HEK293 (cell line): Measurements from ENCODE around the gene TTC23.

Experiments used
- HIC1 ChIP-seq: fragments of 450-650 bp; formaldehyde crosslinking; IDR thresholded peaks from 2 replicates; pipeline ENCODE4 v1.5.1; 2016; ENCODE audit warnings: missing biosample characterization, missing genetic modification characterization
- SETDB1 ChIP-seq: IDR thresholded peaks from one replicate; pipeline ENCODE4 v1.6.1; 2017; ENCODE audit warnings: mild to moderate bottlenecking, low read length, moderate library complexity, mixed read lengths; ENCODE audit not compliant: insufficient read length
- SP3 ChIP-seq: fragments of 450-650 bp; formaldehyde crosslinking; IDR thresholded peaks from 2 replicates; pipeline ENCODE4 v1.5.1; 2016; ENCODE audit warnings: missing biosample characterization, missing genetic modification characterization
- TSHZ1 ChIP-seq: fragments of 450-650 bp; formaldehyde crosslinking; IDR thresholded peaks from 2 replicates; pipeline ENCODE4 v1.5.1; 2016; ENCODE audit warnings: missing biosample characterization, missing genetic modification characterization, borderline replicate concordance
- ZFP37 ChIP-seq: fragments of 450-650 bp; formaldehyde crosslinking; IDR thresholded peaks from 2 replicates; pipeline ENCODE4 v1.5.1; 2016; ENCODE audit warnings: missing biosample characterization, missing genetic modification characterization
- ZFP69B ChIP-seq: fragments of 450-650 bp; formaldehyde crosslinking; IDR thresholded peaks from 2 replicates; pipeline ENCODE4 v1.5.1; 2016; ENCODE audit warnings: missing biosample characterization, missing genetic modification characterization
- ZNF121 ChIP-seq: fragments of 450-650 bp; formaldehyde crosslinking; IDR thresholded peaks from 2 replicates; pipeline ENCODE4 v1.5.1; 2016; ENCODE audit warnings: missing biosample characterization, missing genetic modification characterization
- ZNF16 ChIP-seq: fragments of 450-650 bp; formaldehyde crosslinking; IDR thresholded peaks from 2 replicates; pipeline ENCODE4 v1.5.1; 2016; ENCODE audit warnings: low read depth, missing biosample characterization, missing genetic modification characterization
- ZNF214 ChIP-seq: fragments of 450-650 bp; formaldehyde crosslinking; IDR thresholded peaks from 2 replicates; pipeline ENCODE4 v1.5.1; 2017; ENCODE audit warnings: missing biosample characterization, mild to moderate bottlenecking, missing genetic modification characterization, borderline replicate concordance
- ZNF266 ChIP-seq: fragments of 450-650 bp; formaldehyde crosslinking; IDR thresholded peaks from 2 replicates; pipeline ENCODE4 v1.5.1; 2016; ENCODE audit warnings: missing biosample characterization, missing genetic modification characterization, low read depth
- ZNF274 ChIP-seq, 2 experiments: fragments of 200-500 bp in 1 of 2; fragments of 450-650 bp in 1 of 2; sonication (Bioruptor generic) in 1 of 2; formaldehyde crosslinking in 1 of 2; IDR thresholded peaks; 2 replicates each; pipeline versions ENCODE4 v1.5.1 to v1.6.1; 2014 to 2016; ENCODE audit warnings: borderline replicate concordance in 1 of 2, inconsistent platforms in 1 of 2, low read length in 1 of 2, missing biosample characterization in 1 of 2, missing genetic modification characterization in 1 of 2
- ZNF335 ChIP-seq: fragments of 450-650 bp; formaldehyde crosslinking; conservative IDR thresholded peaks from 2 replicates; pipeline ENCODE4 v1.5.1; 2016; ENCODE audit warnings: missing biosample characterization, missing genetic modification characterization
- ZNF341 ChIP-seq: fragments of 450-650 bp; formaldehyde crosslinking; IDR thresholded peaks from 2 replicates; pipeline ENCODE4; 2016; ENCODE audit warnings: low read depth, missing biosample characterization, missing genetic modification characterization
- ZNF449 ChIP-seq: fragments of 450-650 bp; formaldehyde crosslinking; IDR thresholded peaks from 2 replicates; pipeline ENCODE4 v1.5.1; 2017; ENCODE audit warnings: missing biosample characterization, mild to moderate bottlenecking, missing genetic modification characterization, moderate library complexity
- ZNF529 ChIP-seq: fragments of 450-650 bp; formaldehyde crosslinking; IDR thresholded peaks from 2 replicates; pipeline ENCODE4 v1.5.1; 2017; ENCODE audit warnings: missing genetic modification characterization, missing biosample characterization; ENCODE audit not compliant: insufficient replicate concordance
- ZNF530 ChIP-seq: fragments of 450-650 bp; formaldehyde crosslinking; IDR thresholded peaks from 2 replicates; pipeline ENCODE4 v1.5.1; 2016; ENCODE audit warnings: low read depth, missing biosample characterization, missing genetic modification characterization
- ZNF544 ChIP-seq: fragments of 450-650 bp; formaldehyde crosslinking; IDR thresholded peaks from 2 replicates; pipeline ENCODE4 v1.5.0; 2017; ENCODE audit warnings: missing biosample characterization, missing genetic modification characterization
- ZNF560 ChIP-seq: fragments of 450-650 bp; formaldehyde crosslinking; IDR thresholded peaks from 2 replicates; pipeline ENCODE4 v1.5.1; 2017; ENCODE audit warnings: missing biosample characterization, missing genetic modification characterization, borderline replicate concordance
- ZNF571 ChIP-seq: fragments of 450-650 bp; formaldehyde crosslinking; IDR thresholded peaks from 2 replicates; pipeline ENCODE4 v1.5.0; 2017; ENCODE audit warnings: missing biosample characterization, missing genetic modification characterization
- ZNF664 ChIP-seq: fragments of 450-650 bp; formaldehyde crosslinking; IDR thresholded peaks from 2 replicates; pipeline ENCODE4 v1.5.1; 2016; ENCODE audit warnings: missing biosample characterization, missing genetic modification characterization
- ZNF692 ChIP-seq: fragments of 450-650 bp; formaldehyde crosslinking; IDR thresholded peaks from 2 replicates; pipeline ENCODE4 v1.5.1; 2016; ENCODE audit warnings: missing biosample characterization, missing genetic modification characterization
- ZNF776 ChIP-seq: fragments of 450-650 bp; formaldehyde crosslinking; IDR thresholded peaks from 2 replicates; pipeline ENCODE4 v1.5.0; 2017; ENCODE audit warnings: missing biosample characterization, missing genetic modification characterization, borderline replicate concordance
- ZNF830 ChIP-seq: fragments of 450-650 bp; IDR thresholded peaks from 2 replicates; pipeline ENCODE4 v1.5.0; 2018; ENCODE audit warnings: missing biosample characterization, missing genetic modification characterization, low read depth, mild to moderate bottlenecking, moderate library complexity
- ZSCAN30 ChIP-seq: fragments of 450-650 bp; IDR thresholded peaks from 2 replicates; pipeline ENCODE4 v1.5.1; 2018; ENCODE audit warnings: missing biosample characterization, mild to moderate bottlenecking, missing genetic modification characterization, moderate library complexity
- TF ChIP-seq, protein P1 (sequence below): fragments of 450-650 bp; formaldehyde crosslinking; IDR thresholded peaks from 2 replicates; pipeline ENCODE4 v1.5.1; 2016; ENCODE audit warnings: missing biosample characterization, missing genetic modification characterization
- TF ChIP-seq, protein P2 (sequence below): fragments of 450-650 bp; formaldehyde crosslinking; IDR thresholded peaks from 2 replicates; pipeline ENCODE4 v1.5.1; 2016; ENCODE audit warnings: missing biosample characterization, missing genetic modification characterization, borderline replicate concordance

The TTC23 gene

GRCh38 chr15:99104788-99105513 lies 144.4 kb downstream of the TTC23 start, which contains the start of gene SYNM (continued):
- TF ChIP-seq ZNF692 (tag by site-specific recombination) (peak; percentile 56), ZNF274 (IDR thresholded peaks at IDR 0.05; ENCODE audit: low read length) (no peak), ZNF274 (tag by site-specific recombination; IDR thresholded peaks at IDR 0.05; ENCODE audit: borderline replicate concordance) (no peak), ZNF560 (no peak), ZNF544 (tag by site-specific recombination) (no peak), ZNF664 (tag by site-specific recombination) (no peak), ZNF266 (tag by site-specific recombination) (no peak), ZNF530 (no peak), ZNF776 (no peak), ZNF214 (tag by site-specific recombination) (no peak), ZNF529 (tag by site-specific recombination) (no peak), HIC1 (tag by site-specific recombination) (no peak), ZNF16 (tag by site-specific recombination) (no peak), ZNF121 (tag by site-specific recombination) (no peak), ZFP69B (tag by site-specific recombination) (no peak), SETDB1 (no peak), ZNF341 (tag by site-specific recombination) (0 out of 2 replicates have a peak, but pooled peaks have one; percentile 17), TSHZ1 (tag by site-specific recombination) (no peak), ZSCAN30 (tag by site-specific recombination) (peak; percentile 75), ZNF571 (tag by site-specific recombination) (no peak), ZFP37 (tag by site-specific recombination) (no peak), ZNF335 (tag by site-specific recombination) (peak; percentile 53), ZNF830 (no peak), ZNF449 (tag by site-specific recombination) (peak; percentile 52; the same call in 1 of the 2 replicates), SP3 (peak; percentile 68)
- TF ChIP-seq, protein P1, sequence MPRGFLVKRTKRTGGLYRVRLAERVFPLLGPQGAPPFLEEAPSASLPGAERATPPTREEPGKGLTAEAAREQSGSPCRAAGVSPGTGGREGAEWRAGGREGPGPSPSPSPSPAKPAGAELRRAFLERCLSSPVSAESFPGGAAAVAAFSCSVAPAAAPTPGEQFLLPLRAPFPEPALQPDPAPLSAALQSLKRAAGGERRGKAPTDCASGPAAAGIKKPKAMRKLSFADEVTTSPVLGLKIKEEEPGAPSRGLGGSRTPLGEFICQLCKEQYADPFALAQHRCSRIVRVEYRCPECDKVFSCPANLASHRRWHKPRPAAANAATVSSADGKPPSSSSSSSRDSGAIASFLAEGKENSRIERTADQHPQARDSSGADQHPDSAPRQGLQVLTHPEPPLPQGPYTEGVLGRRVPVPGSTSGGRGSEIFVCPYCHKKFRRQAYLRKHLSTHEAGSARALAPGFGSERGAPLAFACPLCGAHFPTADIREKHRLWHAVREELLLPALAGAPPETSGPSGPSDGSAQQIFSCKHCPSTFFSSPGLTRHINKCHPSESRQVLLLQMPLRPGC: no peak
- TF ChIP-seq, protein P2, sequence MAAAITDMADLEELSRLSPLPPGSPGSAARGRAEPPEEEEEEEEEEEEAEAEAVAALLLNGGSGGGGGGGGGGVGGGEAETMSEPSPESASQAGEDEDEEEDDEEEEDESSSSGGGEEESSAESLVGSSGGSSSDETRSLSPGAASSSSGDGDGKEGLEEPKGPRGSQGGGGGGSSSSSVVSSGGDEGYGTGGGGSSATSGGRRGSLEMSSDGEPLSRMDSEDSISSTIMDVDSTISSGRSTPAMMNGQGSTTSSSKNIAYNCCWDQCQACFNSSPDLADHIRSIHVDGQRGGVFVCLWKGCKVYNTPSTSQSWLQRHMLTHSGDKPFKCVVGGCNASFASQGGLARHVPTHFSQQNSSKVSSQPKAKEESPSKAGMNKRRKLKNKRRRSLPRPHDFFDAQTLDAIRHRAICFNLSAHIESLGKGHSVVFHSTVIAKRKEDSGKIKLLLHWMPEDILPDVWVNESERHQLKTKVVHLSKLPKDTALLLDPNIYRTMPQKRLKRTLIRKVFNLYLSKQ (tag by site-specific recombination): no peak
